Measurements from ENCODE around the gene RNASE4.

DNA sequence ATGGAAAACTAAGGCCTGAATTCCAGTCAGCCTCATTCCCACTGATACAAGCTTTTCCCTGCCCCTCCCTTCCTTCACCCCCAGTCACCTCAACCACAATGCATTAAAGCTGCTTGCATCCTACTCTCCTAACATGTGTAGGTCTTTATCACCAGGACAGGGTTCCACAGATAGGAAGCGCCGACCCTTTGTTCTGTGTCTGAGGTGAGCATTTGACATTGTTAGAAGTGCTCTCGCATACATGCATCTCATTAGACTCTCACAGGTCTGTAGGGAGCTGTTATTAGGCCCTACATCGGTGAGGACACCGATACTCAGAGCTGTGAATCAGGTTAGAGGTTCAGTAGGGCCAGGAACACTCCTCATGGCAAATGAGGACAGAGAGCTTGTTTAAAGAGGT is 48.1 kb downstream of the RNASE4 start:
- TF ChIP-seq, protein P1, sequence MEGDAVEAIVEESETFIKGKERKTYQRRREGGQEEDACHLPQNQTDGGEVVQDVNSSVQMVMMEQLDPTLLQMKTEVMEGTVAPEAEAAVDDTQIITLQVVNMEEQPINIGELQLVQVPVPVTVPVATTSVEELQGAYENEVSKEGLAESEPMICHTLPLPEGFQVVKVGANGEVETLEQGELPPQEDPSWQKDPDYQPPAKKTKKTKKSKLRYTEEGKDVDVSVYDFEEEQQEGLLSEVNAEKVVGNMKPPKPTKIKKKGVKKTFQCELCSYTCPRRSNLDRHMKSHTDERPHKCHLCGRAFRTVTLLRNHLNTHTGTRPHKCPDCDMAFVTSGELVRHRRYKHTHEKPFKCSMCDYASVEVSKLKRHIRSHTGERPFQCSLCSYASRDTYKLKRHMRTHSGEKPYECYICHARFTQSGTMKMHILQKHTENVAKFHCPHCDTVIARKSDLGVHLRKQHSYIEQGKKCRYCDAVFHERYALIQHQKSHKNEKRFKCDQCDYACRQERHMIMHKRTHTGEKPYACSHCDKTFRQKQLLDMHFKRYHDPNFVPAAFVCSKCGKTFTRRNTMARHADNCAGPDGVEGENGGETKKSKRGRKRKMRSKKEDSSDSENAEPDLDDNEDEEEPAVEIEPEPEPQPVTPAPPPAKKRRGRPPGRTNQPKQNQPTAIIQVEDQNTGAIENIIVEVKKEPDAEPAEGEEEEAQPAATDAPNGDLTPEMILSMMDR (conservative IDR thresholded peaks at IDR 0.05; ENCODE audit: low read depth, low read length): no peak
- TF ChIP-seq EZH2 (IDR thresholded peaks at IDR 0.05; ENCODE audit: borderline replicate concordance, low read depth, low read length, poor library complexity, severe bottlenecking): no peak
